Amniotic epithelial cell (primary cell): ENCODE measurements around the gene ERCC8.

ENCODE experiments used
- DNase-seq: peaks from one replicate; pipeline ENCODE4 v3.0.0-alpha.2; 2010; ENCODE audit warnings: low read depth

Gene ERCC8

DNA sequence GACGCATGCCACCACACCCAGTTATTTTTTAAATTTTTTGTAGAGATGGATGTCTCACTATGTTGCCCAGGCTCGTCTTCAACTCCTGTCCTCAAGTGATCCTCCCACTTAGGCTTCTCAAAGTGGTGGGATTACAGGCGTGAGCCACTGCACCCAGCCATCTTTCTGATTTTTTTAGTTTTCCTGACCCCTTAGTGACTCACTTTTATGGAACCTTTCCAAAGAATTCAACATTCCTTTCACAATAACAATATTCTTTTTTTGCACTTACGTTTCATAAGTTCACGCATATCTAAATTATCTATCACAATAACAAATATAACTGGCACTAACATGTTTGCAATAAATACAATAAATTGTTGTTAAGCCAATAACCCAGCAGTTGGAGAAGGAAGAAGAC is 109.3 kb downstream of the ERCC8 start:
- DNase-seq: no peak

GRCh38 chr5:60833520-60833919 is 111.3 kb downstream of the ERCC8 start:
- DNase-seq: no peak

DNA sequence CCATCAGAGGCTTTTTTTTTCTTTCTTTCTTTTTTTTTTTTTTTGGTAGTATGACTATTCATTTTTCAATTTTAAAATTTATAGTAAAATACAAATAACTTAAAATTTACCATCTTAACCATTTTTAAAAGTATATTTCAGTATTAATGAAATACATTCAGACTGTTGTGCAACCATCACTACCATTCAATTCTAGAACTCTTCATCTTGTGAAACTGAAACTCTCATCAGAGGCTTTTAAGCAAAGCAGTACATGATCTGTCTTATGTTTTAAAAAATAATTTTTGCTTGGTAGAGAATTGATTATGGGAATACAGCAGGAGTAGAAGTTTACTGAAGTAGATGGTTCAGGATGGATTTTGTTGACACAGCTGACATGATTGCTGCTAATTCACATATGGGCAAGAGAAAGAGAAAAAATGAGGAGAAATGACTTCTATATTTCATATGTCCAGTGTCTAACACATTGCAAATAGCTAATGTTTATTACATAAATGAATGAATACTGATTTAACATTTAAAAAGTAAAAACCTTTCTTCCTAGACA is 114.2 kb downstream of the ERCC8 start:
- no peak for DNase-seq

GRCh38 chr5:60829490-60830266 is 115.2 kb downstream of the ERCC8 start:
- no peak for DNase-seq

GRCh38 chr5:60827201-60827600 is 117.7 kb downstream of the ERCC8 start:
- no peak for DNase-seq

GRCh38 chr5:60826653-60827052 is 118.2 kb downstream of the ERCC8 start:
- DNase-seq: no peak
